GM13976 (cell line): ENCODE data around the gene SPTBN4.

ENCODE experiments used
- DNase-seq: peaks from one replicate; pipeline ENCODE4 v3.0.0; 2012; ENCODE audit warnings: low spot score
- CTCF ChIP-seq: IDR thresholded peaks from 2 replicates; pipeline ENCODE4 v1.5.1; 2012; ENCODE audit warnings: borderline replicate concordance, mild to moderate bottlenecking; ENCODE audit not compliant: insufficient read depth; ENCODE audit errors: extremely low read depth, missing control alignments, control extremely low read depth
- in situ Hi-C: fragments of 300-500 bp; cut with MboI; formaldehyde crosslinking; loops from one replicate; pipeline ENCODE4 v1.12.0; 2022; ENCODE audit warnings: low sequenced_read_pairs, mixed read lengths, inconsistent platforms; ENCODE audit not compliant: unreplicated experiment

The SPTBN4 gene

GRCh38 chr19:40506099-40506498, 39.3 kb downstream of the SPTBN4 start:
- no peak for DNase-seq
- in situ Hi-C loops = no loop called here
- no peak for TF ChIP-seq CTCF

GRCh38 chr19:40507892-40508291, 41.1 kb downstream of the SPTBN4 start:
- in situ Hi-C loops = no loop called here
- TF ChIP-seq CTCF = no peak
- no peak for DNase-seq

- no peak for DNase-seq
- no peak for TF ChIP-seq CTCF
- in situ Hi-C loops = no loop called here
These were observed 42.0 kb downstream of the SPTBN4 start for GRCh38 chr19:40508739-40509260.

- no peak for TF ChIP-seq CTCF
- in situ Hi-C loops = no loop called here
- no peak for DNase-seq
These were observed 43.8 kb downstream of the SPTBN4 start for GRCh38 chr19:40510526-40511115.

GRCh38 chr19:40511487-40511886, 44.7 kb downstream of the SPTBN4 start:
- no peak for TF ChIP-seq CTCF
- in situ Hi-C loops = no loop called here

GRCh38 chr19:40512110-40512472, 45.3 kb downstream of the SPTBN4 start:
- in situ Hi-C loops = no loop called here
- DNase-seq = no peak
- TF ChIP-seq CTCF = no peak

More at GRCh38 chr19:40511487-40511886, 44.7 kb downstream of the SPTBN4 start:
- no peak for DNase-seq
